Measurements from ENCODE around the gene PDE4B.

DNA sequence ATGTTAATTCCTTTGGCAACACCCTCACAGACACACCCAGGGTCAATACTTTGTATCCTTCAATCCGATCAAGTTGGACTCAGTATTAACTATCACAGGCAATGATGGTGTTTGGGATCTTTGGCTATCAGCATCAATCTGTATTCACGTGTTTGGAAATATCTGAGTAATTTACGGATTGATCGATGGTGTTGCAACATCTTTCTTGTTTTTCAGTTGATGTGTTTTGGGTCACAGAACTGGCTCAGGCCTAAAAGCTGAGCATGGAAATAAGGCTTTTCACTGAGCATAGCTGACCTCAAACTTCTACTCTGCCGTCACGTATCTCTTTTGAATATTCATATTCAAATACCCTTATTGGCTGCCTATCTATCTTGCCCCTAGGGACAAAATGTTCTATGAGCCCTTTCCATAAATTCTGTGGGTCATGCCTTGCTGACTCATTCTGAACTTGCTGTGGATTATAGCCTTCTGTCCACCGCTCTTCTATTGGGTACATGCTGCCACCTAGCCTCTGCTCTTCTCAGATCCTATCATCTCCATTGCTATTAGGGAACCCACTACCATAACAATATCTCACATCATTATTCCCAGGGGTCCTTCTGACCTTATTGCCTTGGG, 156.0 kb downstream of the PDE4B start:
- no peak for TF ChIP-seq TAF1 (IDR thresholded peaks at IDR 0.05; ENCODE audit: low read depth)
- TF ChIP-seq, protein P1, sequence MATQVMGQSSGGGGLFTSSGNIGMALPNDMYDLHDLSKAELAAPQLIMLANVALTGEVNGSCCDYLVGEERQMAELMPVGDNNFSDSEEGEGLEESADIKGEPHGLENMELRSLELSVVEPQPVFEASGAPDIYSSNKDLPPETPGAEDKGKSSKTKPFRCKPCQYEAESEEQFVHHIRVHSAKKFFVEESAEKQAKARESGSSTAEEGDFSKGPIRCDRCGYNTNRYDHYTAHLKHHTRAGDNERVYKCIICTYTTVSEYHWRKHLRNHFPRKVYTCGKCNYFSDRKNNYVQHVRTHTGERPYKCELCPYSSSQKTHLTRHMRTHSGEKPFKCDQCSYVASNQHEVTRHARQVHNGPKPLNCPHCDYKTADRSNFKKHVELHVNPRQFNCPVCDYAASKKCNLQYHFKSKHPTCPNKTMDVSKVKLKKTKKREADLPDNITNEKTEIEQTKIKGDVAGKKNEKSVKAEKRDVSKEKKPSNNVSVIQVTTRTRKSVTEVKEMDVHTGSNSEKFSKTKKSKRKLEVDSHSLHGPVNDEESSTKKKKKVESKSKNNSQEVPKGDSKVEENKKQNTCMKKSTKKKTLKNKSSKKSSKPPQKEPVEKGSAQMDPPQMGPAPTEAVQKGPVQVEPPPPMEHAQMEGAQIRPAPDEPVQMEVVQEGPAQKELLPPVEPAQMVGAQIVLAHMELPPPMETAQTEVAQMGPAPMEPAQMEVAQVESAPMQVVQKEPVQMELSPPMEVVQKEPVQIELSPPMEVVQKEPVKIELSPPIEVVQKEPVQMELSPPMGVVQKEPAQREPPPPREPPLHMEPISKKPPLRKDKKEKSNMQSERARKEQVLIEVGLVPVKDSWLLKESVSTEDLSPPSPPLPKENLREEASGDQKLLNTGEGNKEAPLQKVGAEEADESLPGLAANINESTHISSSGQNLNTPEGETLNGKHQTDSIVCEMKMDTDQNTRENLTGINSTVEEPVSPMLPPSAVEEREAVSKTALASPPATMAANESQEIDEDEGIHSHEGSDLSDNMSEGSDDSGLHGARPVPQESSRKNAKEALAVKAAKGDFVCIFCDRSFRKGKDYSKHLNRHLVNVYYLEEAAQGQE (IDR thresholded peaks at IDR 0.05; ENCODE audit: borderline replicate concordance), result no peak
- TF ChIP-seq, protein P2, sequence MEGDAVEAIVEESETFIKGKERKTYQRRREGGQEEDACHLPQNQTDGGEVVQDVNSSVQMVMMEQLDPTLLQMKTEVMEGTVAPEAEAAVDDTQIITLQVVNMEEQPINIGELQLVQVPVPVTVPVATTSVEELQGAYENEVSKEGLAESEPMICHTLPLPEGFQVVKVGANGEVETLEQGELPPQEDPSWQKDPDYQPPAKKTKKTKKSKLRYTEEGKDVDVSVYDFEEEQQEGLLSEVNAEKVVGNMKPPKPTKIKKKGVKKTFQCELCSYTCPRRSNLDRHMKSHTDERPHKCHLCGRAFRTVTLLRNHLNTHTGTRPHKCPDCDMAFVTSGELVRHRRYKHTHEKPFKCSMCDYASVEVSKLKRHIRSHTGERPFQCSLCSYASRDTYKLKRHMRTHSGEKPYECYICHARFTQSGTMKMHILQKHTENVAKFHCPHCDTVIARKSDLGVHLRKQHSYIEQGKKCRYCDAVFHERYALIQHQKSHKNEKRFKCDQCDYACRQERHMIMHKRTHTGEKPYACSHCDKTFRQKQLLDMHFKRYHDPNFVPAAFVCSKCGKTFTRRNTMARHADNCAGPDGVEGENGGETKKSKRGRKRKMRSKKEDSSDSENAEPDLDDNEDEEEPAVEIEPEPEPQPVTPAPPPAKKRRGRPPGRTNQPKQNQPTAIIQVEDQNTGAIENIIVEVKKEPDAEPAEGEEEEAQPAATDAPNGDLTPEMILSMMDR (IDR thresholded peaks at IDR 0.05; ENCODE audit: poor library complexity, severe bottlenecking), result no peak
- no peak for TF ChIP-seq MXI1 (conservative IDR thresholded peaks at IDR 0.05; ENCODE audit: poor library complexity, severe bottlenecking)
- no peak for TF ChIP-seq EP300 (conservative IDR thresholded peaks at IDR 0.05; ENCODE audit: poor library complexity, severe bottlenecking)
- no peak for TF ChIP-seq EZH2 (IDR thresholded peaks at IDR 0.05; ENCODE audit: borderline replicate concordance, insufficient read depth, low read length, poor library complexity, severe bottlenecking)

Measured in neural cell (in vitro differentiated cells).